ENCODE results near the gene SPDYE3. TPM values are rescaled to one million over a fixed set of nuclear protein-coding genes. Genes with fewer than 3 reads are reported as not detected.
"Not testable (repeated sequence)": the region's sequence is repeated elsewhere in the genome, so short reads cannot be mapped to it uniquely, and the experiment has no call there.

Gene SPDYE3
- total and polyA plus RNA-seq, 2 donors from 2014 or later = not detected

DNA sequence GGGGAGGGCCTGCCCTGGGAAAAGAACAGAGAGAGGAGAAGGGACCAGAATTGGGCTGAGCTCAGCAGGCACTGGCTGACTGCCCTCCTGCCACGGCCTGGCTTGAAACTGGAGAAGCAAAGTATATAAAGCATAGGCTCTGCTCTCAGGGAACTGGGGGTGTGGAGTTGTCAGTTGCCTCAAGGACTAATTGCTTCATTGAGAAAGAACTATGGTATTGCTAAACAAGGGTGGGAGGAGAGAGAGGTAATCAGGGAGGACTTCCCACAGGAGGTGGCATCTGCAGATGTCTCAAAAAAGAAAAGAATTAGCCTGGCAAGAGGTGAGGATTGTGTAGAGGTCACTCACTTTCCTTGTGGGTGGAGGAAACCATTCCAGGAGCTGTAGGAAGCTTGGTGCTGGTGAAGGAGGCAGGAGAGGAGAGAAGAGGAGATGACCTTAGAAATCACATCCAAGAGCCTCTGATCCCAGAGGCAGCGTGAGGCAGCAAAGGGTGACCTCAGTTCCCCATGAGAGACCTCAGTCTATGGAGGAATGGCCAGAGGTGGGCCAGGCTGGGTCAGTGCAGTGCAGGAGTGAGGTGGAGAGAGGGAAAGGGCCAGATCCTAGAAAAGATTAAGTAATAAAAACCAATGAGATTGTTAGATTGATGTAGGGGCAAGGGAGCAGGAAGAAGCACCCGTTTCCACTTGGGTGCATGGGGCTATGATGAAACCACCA is 52.8 kb downstream of the SPDYE3 start:
- DNase-seq (peak in 1 of 5 donors; percentile 39), FAIRE-seq (no peak)
- Histone ChIP-seq H3K9ac (ENCODE audit: low read length in 3 of 3) (no peak overlapping the region), H3K36me3 (ENCODE audit: control insufficient read depth in 2 of 3, insufficient read depth in 3 of 3, low read length in 3 of 3) (peaks cover 6 to 48% (median 27%) of the 10 kb centered on the region in 3 donors), H3K27me3 (ENCODE audit: control insufficient read depth, insufficient read depth, low read length) (no peaks in the 10 kb centered on the region), H3K27ac (ENCODE audit: low read depth in 2 of 2, low read length in 2 of 2) (no peak overlapping the region), H3K9me3 (ENCODE audit: control insufficient read depth in 2 of 3, insufficient read depth in 1 of 3, low read length in 3 of 3) (no peaks in the 10 kb centered on the region), H3K4me1 (ENCODE audit: control insufficient read depth in 2 of 3, insufficient read depth in 2 of 3, low read depth in 1 of 3, low read length in 3 of 3) (no peaks in the 10 kb centered on the region), H3K4me3 (ENCODE audit: low read length in 3 of 3) (no peak overlapping the region)
- TF ChIP-seq CTCF (IDR thresholded peaks at IDR 0.05; ENCODE audit: borderline replicate concordance, extremely low read depth, insufficient read depth) = no peak
- intact Hi-C loops (cut with DNase I) = no loop called here

DNA sequence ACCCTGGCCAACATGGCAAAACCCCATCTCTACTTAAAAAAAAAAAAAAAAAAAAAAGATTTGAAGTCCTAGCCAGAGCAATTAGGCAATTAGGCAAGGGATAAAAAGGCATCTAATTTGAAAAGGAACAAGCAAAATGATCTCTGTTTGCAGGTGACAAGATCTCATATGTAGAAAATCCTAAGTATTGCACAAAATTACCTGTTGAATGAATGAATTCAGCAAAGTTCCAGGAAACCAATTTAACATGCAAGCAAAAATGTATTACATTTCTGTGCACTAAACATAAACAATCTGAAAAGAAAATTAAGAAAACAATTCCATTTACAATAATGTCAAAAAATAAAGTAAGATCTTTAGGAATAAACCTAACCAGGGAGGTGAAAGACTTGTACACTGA is 55.6 kb downstream of the SPDYE3 start:
- no peak for TF ChIP-seq CTCF (IDR thresholded peaks at IDR 0.05; ENCODE audit: borderline replicate concordance, extremely low read depth, insufficient read depth)
- no peak overlapping the region for H3K4me3 ChIP-seq (ENCODE audit: low read length in 3 of 3)
- FAIRE-seq = no peak

GRCh38 chr7:100363797-100364196 is 56.3 kb downstream of the SPDYE3 start:
- H3K9me3 ChIP-seq (ENCODE audit: control insufficient read depth in 2 of 3, insufficient read depth in 1 of 3, low read length in 3 of 3); FAIRE-seq; H3K4me1 ChIP-seq (ENCODE audit: control insufficient read depth in 2 of 3, insufficient read depth in 2 of 3, low read depth in 1 of 3, low read length in 3 of 3); H3K4me3 ChIP-seq (ENCODE audit: low read length in 3 of 3); H3K9ac ChIP-seq (ENCODE audit: low read length in 3 of 3); intact Hi-C loops (cut with DNase I); H3K27me3 ChIP-seq (ENCODE audit: control insufficient read depth, insufficient read depth, low read length); H3K27ac ChIP-seq (ENCODE audit: low read depth in 2 of 2, low read length in 2 of 2): not testable (repeated sequence)
- H3K36me3 ChIP-seq (ENCODE audit: control insufficient read depth in 2 of 3, insufficient read depth in 3 of 3, low read length in 3 of 3) = peaks cover 6 to 26% (median 19%) of the 10 kb centered on the region in 3 donors
- DNase-seq = peak in 1 of 5 donors; percentile 19

More for the DNA sequence above, 55.6 kb downstream of the SPDYE3 start:
- no peak for DNase-seq
- H3K27me3 ChIP-seq (ENCODE audit: control insufficient read depth, insufficient read depth, low read length) = no peaks in the 10 kb centered on the region
- H3K27ac ChIP-seq (ENCODE audit: low read depth in 2 of 2, low read length in 2 of 2) = no peak overlapping the region
- H3K9me3 ChIP-seq (ENCODE audit: control insufficient read depth in 2 of 3, insufficient read depth in 1 of 3, low read length in 3 of 3) = no peaks in the 10 kb centered on the region
- H3K4me1 ChIP-seq (ENCODE audit: control insufficient read depth in 2 of 3, insufficient read depth in 2 of 3, low read depth in 1 of 3, low read length in 3 of 3) = no peaks in the 10 kb centered on the region
- no peak overlapping the region for H3K9ac ChIP-seq (ENCODE audit: low read length in 3 of 3)
- H3K36me3 ChIP-seq (ENCODE audit: control insufficient read depth in 2 of 3, insufficient read depth in 3 of 3, low read length in 3 of 3) = peaks cover 6 to 33% (median 20%) of the 10 kb centered on the region in 3 donors
- intact Hi-C loops (cut with DNase I) = no loop called here

DNA sequence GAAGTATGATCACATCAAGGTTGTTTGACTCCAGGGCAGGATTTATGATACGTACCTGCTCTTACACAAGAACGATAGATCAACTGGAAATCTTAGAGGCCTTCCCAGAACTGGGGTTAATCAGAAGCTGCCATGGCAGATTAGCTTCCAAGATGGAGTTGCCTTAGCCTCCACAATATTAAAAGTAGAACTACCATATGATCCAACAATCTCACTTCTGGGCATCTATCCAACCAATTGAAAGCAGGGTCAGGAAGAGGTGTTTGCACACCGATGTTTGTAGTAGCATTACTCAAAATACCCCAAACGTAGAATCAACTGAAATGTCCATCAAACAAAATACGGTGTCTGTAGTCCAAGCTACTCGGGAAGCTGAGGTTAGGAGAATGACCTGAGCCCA is 57.0 kb downstream of the SPDYE3 start:
- FAIRE-seq = no peak
- no peaks in the 10 kb centered on the region for H3K9me3 ChIP-seq (ENCODE audit: control insufficient read depth in 2 of 3, insufficient read depth in 1 of 3, low read length in 3 of 3)
- no peak overlapping the region for H3K9ac ChIP-seq (ENCODE audit: low read length in 3 of 3)
- DNase-seq = no peak
- no peak overlapping the region for H3K27ac ChIP-seq (ENCODE audit: low read depth in 2 of 2, low read length in 2 of 2)
- H3K4me1 ChIP-seq (ENCODE audit: control insufficient read depth in 2 of 3, insufficient read depth in 2 of 3, low read depth in 1 of 3, low read length in 3 of 3) = no peaks in the 10 kb centered on the region
- no peaks in the 10 kb centered on the region for H3K27me3 ChIP-seq (ENCODE audit: control insufficient read depth, insufficient read depth, low read length)
- no peak for TF ChIP-seq CTCF (IDR thresholded peaks at IDR 0.05; ENCODE audit: borderline replicate concordance, extremely low read depth, insufficient read depth)
- H3K36me3 ChIP-seq (ENCODE audit: control insufficient read depth in 2 of 3, insufficient read depth in 3 of 3, low read length in 3 of 3) = peaks cover 6 to 19% (median 12%) of the 10 kb centered on the region in 3 donors
- intact Hi-C loops (cut with DNase I) = no loop called here
- no peak overlapping the region for H3K4me3 ChIP-seq (ENCODE audit: low read length in 3 of 3)

DNA sequence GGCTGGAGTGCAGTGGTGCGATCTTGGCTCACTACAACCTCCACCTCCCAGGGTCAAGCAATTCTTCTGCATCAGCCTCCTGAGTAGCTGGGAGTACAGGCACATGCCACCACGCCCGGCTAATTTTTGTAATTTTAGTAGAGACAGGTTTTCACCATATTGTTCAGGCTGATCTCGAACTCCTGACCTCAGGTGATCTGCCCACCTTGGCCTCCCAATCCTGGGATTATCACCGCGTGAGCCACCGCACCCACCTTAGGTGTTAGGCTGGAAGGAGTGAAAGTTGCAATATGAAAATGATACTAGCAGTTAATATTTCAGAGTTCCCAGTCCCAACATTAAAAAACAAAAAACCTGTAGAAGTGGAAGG is 58.5 kb downstream of the SPDYE3 start:
- H3K4me1 ChIP-seq (ENCODE audit: control insufficient read depth in 2 of 3, insufficient read depth in 2 of 3, low read depth in 1 of 3, low read length in 3 of 3); H3K27me3 ChIP-seq (ENCODE audit: control insufficient read depth, insufficient read depth, low read length); intact Hi-C loops (cut with DNase I); DNase-seq; H3K9ac ChIP-seq (ENCODE audit: low read length in 3 of 3); FAIRE-seq; H3K4me3 ChIP-seq (ENCODE audit: low read length in 3 of 3); H3K9me3 ChIP-seq (ENCODE audit: control insufficient read depth in 2 of 3, insufficient read depth in 1 of 3, low read length in 3 of 3); H3K27ac ChIP-seq (ENCODE audit: low read depth in 2 of 2, low read length in 2 of 2): not testable (repeated sequence)
- peaks cover 6 to 11% (median 6%) of the 10 kb centered on the region in 3 donors for H3K36me3 ChIP-seq (ENCODE audit: control insufficient read depth in 2 of 3, insufficient read depth in 3 of 3, low read length in 3 of 3)
